ES-I3 (cell line): ENCODE data around the gene EXO5.
"Not testable (repeated sequence)": the region's sequence is repeated elsewhere in the genome, so short reads cannot be mapped to it uniquely, and the experiment has no call there.

Experiments used
- H3K36me3 ChIP-seq: 2 replicates; pipeline ENCODE4 v1.6.1; 2013; ENCODE audit warnings: mild to moderate bottlenecking, low read length, control low read depth, moderate library complexity; ENCODE audit not compliant: insufficient read depth
- H3K4me1 ChIP-seq: 2 replicates; pipeline ENCODE4 v1.6.1; 2013; ENCODE audit warnings: mild to moderate bottlenecking, control low read depth, low read length; ENCODE audit not compliant: insufficient read depth
- H3K9ac ChIP-seq: 2 replicates; pipeline ENCODE4 v1.6.1; 2013; ENCODE audit warnings: low read depth, mild to moderate bottlenecking, low read length, moderate library complexity
- H3K9me3 ChIP-seq: 2 replicates; pipeline ENCODE4 v1.6.1; 2013; ENCODE audit warnings: mild to moderate bottlenecking, low read length, moderate library complexity; ENCODE audit not compliant: control insufficient read depth, insufficient read depth

EXO5 gene

DNA sequence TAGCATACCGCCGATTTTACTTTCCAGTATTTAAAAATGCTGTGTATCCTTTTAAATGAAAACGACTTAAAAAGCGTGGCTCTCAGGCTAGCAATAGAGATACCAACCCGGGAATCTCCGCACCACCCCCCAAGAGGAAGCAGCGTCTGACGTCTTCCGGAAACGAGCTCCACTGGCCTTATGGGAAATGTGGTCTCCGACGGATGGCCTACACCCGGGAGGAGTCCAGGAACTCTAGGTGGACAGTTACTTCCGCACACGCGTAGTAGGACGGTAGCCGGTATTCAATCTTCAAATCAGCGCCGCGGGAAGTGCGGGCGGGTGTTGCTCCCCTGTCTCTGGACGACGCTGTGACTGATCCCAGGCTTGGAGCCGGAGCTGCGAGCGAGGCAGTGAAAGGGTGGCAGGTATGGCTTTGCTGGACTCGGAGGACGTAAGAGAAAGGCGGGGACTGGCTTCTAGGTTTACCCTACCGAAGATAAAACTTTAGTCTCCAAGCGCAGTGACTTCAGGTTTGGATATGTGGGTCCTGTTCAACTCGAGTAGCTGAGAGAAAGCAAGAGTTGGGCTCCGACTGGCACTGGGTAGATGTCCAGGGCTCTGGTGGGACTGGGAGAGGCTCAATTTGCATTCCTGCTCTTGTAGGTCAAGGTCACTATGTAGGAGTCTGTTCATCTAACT lies 23.0 kb downstream of the EXO5 start, which contains the start of gene ZNF684:
Gene ZNF684 (plus strand): TSS at position 257 of the 681 bp plus-strand sequence. CDS start 1,530 bp downstream, outside the sequence.
- Histone ChIP-seq H3K9ac (peak within 1 kb of the TSS; percentile 95), H3K9me3 (no peaks in the 10 kb centered on the region), H3K4me1 (no peaks in the 10 kb centered on the region), H3K36me3 (no peaks in the 10 kb centered on the region)

DNA sequence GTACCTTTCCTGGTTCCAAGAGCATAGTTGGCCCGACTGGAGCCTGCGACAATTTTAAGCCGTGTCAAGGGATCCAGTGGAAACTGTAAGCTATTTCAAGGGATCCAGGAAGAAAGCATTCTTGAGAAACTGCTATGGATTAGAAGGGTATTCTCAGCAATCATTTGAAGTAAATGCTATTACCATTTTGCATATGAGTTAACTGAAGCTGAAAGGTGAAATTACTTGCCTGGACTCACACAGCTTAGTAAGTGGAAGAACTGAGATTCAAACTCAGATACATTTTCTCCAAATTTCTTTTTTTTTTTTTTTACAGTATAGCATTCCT lies 23.5 kb downstream of the EXO5 start:
- Histone ChIP-seq H3K9ac (peak overlapping the region; percentile 95), H3K9me3 (no peaks in the 10 kb centered on the region), H3K4me1 (no peaks in the 10 kb centered on the region), H3K36me3 (no peaks in the 10 kb centered on the region)

DNA sequence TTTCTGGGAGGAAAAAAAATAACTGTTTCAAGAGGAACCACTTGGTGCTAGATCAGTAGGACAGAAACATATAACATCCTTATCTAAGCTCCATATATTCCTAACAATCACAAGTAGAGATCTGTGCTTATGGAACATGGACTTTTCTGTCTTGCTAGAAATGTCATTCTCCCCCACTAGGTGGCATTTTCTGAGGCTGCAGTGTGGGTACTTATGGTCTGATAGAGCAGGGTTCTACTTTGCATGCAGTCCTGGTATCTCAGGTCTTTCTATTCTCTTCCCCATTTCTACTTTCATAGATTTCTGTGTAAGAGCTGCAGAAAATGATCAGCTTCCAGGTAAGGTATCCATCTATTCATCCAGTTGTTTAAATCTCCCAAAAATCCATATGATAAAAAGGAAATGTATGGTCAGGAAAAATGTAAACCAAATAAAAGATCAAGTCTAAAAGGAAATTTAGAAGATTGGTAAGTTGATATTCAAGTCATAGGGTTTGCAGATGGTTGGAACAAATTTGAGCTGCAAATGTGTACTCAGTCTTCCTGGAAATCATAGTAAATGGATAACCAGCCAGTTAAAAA lies 24.4 kb downstream of the EXO5 start:
- H3K9ac ChIP-seq = peak overlapping the region; percentile 95; the same call in 1 of the 2 replicates
- H3K4me1 ChIP-seq = no peaks in the 10 kb centered on the region
- H3K9me3 ChIP-seq = no peaks in the 10 kb centered on the region
- H3K36me3 ChIP-seq = no peaks in the 10 kb centered on the region

DNA sequence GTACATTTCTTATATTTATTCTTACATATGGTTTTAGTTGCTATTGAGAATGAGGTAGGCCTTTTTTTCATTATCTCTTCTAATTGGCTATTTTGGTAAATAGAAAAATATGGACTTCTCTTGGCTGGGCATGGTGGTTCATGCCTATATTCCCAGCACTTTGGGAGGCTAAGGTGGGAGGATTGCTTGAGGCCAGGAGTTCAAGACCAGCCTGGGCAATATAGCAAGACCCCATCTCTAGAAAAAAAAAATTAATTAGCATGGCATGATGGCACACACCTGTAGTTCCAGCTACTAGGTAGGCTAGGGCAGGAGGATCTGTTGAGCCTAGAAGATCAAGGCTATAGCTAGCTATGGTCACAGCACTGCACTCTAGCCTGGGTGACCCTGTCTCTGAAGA lies 26.0 kb downstream of the EXO5 start:
- no peaks in the 10 kb centered on the region for H3K4me1 ChIP-seq
- H3K9me3 ChIP-seq = no peaks in the 10 kb centered on the region
- H3K9ac ChIP-seq = no peak overlapping the region
- no peaks in the 10 kb centered on the region for H3K36me3 ChIP-seq

DNA sequence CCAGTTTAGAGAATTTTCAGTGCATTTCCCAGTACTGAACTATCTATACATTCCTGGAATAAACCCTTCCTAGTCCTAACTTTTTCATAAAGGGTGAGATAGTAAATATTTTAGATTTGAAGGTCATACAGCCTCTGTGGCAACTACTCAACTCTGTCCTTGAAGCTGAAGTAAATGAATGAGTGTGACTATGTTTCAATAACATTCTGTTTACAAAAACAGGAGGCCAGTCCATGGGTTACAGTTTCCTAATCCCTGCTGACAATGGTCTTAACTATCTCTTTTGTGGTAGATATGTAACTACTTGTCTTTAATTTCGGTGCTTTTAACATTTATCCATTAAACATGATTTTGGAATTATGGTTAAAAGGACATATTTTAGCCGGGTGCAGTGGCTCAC lies 27.2 kb downstream of the EXO5 start:
- H3K4me1 ChIP-seq = no peaks in the 10 kb centered on the region
- no peaks in the 10 kb centered on the region for H3K36me3 ChIP-seq
- H3K9me3 ChIP-seq = no peaks in the 10 kb centered on the region
- no peak overlapping the region for H3K9ac ChIP-seq

DNA sequence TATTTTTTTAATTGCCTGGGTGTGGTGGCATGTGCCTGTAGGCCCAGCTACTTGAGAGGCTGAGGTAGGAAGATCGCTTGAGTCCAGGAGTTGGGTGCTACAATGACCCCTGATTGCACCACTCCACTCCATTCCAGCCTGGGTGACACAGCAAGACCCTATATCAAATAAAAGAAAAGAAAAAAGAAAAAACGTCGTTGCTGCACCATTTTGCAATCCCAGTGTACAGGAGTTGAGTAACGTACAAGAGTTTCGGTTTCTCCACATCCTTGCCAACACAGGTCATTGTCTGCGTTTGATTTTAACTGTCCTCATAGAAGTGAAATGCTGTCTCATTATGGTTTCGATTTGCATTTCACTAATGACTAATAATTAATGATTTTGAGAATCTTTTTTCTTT lies 30.8 kb downstream of the EXO5 start:
- Histone ChIP-seq H3K9ac (no peak overlapping the region), H3K4me1 (no peaks in the 10 kb centered on the region), H3K36me3 (no peaks in the 10 kb centered on the region), H3K9me3 (no peaks in the 10 kb centered on the region; the same call in 1 of the 2 replicates)

DNA sequence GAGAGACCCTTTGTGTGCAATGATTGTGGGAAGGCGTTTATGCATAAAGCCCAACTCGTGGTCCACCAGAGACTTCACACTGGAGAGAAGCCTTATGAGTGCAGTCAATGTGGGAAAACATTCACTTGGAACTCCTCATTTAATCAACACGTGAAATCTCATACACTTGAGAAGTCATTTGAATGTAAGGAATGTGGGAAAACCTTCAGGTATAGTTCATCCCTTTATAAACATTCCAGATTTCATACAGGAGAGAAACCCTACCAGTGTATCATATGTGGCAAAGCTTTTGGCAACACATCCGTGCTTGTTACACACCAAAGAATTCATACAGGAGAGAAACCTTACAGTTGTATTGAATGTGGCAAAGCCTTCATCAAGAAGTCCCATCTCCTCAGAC lies 38.4 kb downstream of the EXO5 start:
- Histone ChIP-seq H3K9me3 (peaks cover 8% of the 10 kb centered on the region), H3K36me3 (no peaks in the 10 kb centered on the region), H3K4me1 (no peaks in the 10 kb centered on the region), H3K9ac (no peak overlapping the region)

DNA sequence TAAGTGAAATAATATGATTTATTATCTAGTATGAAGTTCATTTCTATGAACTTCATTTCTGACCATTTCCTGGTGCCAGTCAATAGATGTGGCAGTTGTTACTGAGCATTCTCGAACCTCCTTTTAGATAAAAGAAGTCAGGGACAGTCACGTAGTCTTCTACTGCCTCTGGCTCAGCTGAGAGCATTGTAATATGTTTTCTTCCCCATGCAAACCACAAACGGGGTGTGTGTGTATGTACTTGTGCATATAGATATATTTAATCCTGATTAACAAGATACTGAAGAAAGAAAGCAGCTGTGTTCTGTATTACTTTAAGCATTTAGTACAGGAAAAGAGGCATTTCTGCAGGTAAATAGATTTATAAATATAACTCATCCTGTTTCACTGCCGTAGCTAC lies 44.5 kb downstream of the EXO5 start:
- no peaks in the 10 kb centered on the region for H3K36me3 ChIP-seq
- H3K9me3 ChIP-seq = no peaks in the 10 kb centered on the region
- H3K4me1 ChIP-seq = no peaks in the 10 kb centered on the region
- H3K9ac ChIP-seq = no peak overlapping the region

DNA sequence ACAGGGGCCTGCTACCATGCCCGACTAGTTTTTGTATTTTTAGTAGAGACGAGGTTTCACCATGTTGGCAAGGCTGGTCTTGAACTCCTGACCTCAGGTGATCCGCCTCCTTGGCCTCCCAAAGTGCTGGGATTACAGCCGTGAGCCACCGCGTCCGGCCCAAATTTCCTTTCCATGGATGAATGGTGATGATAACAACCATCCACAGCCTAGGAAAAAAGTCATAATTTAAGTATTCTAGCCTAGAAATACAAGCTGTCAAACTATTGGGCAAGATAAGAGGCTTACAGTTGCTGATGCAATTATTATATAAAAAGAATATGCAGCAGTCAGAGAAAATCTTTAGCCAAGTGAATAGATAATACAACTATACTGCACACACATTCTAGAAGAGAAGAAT lies 46.2 kb downstream of the EXO5 start:
- H3K9me3 ChIP-seq, H3K4me1 ChIP-seq: not testable (repeated sequence)

DNA sequence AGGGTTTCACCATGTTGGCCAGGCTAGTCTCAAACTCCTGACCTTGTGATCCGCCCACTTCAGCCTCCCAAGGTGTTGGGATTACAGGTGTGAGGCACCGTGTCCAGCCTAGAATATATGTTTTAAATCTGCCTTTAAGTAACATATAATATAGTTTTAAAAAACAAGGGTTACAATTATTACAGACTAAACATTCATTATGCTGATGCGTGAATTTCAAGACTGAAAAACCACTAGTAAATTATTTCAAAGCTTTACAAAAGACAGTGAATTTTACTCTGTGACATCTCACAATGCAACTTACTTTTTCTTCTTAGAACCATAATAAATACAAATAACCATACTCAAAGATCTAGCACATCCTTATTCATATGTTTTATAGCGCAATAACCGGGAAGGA lies 47.6 kb downstream of the EXO5 start:
- Histone ChIP-seq H3K4me1 (no peaks in the 10 kb centered on the region), H3K9ac (no peak overlapping the region), H3K9me3 (no peaks in the 10 kb centered on the region), H3K36me3 (no peaks in the 10 kb centered on the region)

More for the DNA sequence above, 46.2 kb downstream of the EXO5 start:
- H3K36me3 ChIP-seq, H3K9ac ChIP-seq: not testable (repeated sequence)

DNA sequence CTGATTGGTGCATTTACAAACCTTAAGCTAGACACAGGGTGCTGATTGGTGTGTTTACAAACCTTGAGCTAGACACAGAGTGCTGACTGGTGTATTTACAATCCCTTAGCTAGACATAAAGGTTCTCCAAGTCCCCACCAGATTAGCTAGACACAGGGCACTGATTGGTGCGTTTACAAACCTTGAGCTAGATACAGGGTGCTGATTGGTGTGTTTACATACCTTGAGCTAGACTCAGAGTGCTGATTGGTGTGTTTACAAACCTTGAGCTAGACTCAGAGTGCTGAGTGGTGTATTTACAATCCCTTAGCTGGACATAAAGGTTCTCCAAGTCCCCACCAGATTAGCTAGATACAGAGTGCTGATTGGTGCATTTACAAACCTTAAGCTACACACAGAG lies 49.7 kb downstream of the EXO5 start:
- not testable (repeated sequence) for H3K4me1 ChIP-seq, H3K9me3 ChIP-seq, H3K36me3 ChIP-seq, H3K9ac ChIP-seq

DNA sequence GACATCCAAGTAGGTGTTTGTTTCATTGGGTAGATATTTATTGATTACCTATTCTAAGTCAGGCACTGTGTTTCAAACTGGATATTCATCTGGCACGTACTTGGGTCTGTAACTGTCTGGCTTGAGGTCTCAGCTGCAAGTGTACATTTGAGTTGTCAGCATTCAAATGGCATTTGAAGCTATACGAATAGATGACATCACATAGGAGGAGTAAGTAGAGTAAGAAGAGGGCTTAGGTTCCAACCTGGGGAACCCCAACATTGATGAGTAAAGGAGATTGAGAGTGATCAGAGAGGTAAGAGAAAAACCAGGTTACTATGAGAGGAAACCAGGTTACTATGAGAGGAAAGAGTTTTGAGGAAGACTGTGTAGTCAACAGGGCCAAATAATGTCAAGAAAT lies 53.6 kb downstream of the EXO5 start:
- Histone ChIP-seq H3K9ac (no peak overlapping the region), H3K4me1 (no peaks in the 10 kb centered on the region), H3K9me3 (no peaks in the 10 kb centered on the region), H3K36me3 (no peaks in the 10 kb centered on the region)

DNA sequence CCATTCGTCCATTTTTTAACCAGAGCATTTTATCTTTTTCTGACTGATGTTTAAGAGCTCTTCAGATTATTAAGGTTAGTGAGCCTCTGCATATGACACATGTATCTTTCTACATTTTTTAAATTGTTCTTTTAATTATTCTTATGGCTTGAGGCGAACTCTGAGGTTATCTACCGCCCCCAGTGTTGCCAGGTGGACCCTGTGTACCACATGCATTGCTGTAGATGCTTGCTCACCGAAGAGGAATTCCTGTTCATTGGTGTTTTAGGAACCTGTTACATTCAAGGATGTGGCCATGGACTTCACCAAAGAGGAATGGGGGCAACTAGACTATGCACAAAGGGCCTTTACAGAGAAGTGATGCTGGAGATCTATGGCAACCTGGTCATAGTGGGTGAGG lies 54.7 kb downstream of the EXO5 start:
- H3K4me1 ChIP-seq = no peaks in the 10 kb centered on the region
- H3K9ac ChIP-seq = no peak overlapping the region

DNA sequence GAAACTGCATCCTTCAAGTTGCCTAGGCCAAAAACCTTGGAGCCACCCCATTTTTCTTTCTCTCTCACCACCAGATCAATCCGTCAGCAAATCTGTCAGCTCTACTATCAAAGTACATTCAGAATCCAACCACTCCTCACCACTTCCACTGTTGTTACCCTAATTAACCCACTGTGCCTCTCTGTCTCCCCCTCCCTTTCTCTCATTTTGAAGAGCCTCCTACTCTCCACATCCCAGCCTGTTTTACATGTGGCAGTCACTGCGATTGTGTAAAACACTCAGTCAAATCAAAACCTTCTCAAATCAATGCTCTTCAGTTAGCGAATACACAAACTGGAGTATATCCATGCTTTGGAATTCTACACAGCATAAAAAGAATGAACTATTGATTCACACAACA lies 55.9 kb downstream of the EXO5 start:
- Histone ChIP-seq H3K9me3 (no peaks in the 10 kb centered on the region), H3K9ac (no peak overlapping the region), H3K36me3 (no peaks in the 10 kb centered on the region), H3K4me1 (no peaks in the 10 kb centered on the region)

More for the DNA sequence above, 54.7 kb downstream of the EXO5 start:
- H3K9me3 ChIP-seq = no peaks in the 10 kb centered on the region
- H3K36me3 ChIP-seq = no peaks in the 10 kb centered on the region

DNA sequence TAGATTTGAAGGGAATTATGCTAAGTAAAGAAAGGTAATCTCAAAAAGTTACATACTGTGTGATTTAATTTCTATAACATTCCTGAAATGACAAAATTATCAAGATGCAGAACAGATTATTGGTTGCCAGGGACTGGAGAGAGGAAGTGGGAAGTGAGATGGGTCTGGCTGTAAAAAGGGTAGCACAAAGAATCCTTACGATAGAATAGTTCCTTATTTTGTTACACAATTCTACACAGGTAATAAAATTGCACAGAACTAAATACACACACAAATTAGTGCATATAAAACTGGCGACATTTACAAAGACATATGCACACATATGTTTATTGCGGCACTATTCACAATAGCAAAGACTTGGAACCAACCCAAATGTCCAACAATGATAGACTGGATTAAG lies 56.3 kb downstream of the EXO5 start:
- Histone ChIP-seq H3K36me3 (no peaks in the 10 kb centered on the region), H3K9ac (no peak overlapping the region), H3K4me1 (no peaks in the 10 kb centered on the region), H3K9me3 (no peaks in the 10 kb centered on the region)
